Loucy (cell line): ENCODE data around the gene ZBED3.

ENCODE experiments used
- CTCF ChIP-seq: fragments of 200-600 bp; sonication (generic); conservative IDR thresholded peaks from 2 replicates; pipeline ENCODE4 v1.5.1; 2014; ENCODE audit warnings: mild to moderate bottlenecking, antibody characterized with exemption, low read length
- EZH2phosphoT487 ChIP-seq: fragments of 200-600 bp; IDR thresholded peaks from 2 replicates; pipeline ENCODE4 v1.6.1; 2018; ENCODE audit warnings: antibody characterized with exemption, mild to moderate bottlenecking, moderate library complexity, borderline replicate concordance

- TF ChIP-seq CTCF (no peak), EZH2phosphoT487 (no peak)
These were observed 57.7 kb downstream of the ZBED3 start for GRCh38 chr5:77029376-77029885.
